Measurements from ENCODE around the gene GGT7.

GGT7 gene

DNA sequence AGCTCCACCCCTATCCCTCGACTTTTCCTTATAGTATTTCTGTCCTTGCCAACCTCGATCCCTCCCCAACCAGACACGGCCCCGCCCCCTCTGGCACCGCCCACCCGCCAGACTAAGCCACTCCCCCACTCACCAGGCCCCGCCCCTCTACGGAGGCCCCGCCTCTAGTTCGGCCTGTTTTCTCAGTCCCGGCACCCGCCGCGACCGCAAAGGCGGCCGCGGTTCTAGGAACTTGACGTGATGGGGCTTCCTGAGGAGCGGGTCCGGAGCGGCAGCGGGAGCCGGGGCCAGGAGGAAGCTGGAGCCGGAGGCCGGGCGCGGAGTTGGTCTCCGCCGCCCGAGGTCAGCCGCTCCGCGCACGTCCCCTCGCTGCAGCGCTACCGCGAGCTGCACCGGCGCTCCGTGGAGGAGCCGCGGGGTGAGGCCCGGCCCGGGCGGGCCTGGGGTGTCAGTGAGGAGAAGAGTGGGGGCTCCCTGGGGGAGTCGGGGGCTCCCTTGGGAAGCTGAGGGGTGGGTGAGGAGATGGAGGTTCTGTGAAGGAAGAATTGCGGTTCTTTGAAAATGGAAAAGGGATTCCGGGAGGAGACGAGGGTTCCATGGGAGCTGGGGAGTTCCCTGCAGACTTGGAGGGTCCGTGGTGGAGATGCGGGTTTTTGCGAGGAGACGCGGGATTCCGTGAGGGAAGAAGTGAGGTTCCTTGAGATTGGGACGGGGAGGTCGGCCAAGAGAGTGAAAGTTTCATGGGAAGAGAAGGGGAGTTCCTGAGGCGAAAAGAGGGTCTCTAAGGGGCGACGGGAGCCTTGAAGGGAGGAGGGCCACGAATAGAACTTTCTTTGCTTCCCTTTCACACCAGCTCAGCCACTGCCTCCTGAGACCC is 4.0 kb upstream of the GGT7 start, which contains the start of gene ACSS2 (continued):
- TF ChIP-seq, protein P1, sequence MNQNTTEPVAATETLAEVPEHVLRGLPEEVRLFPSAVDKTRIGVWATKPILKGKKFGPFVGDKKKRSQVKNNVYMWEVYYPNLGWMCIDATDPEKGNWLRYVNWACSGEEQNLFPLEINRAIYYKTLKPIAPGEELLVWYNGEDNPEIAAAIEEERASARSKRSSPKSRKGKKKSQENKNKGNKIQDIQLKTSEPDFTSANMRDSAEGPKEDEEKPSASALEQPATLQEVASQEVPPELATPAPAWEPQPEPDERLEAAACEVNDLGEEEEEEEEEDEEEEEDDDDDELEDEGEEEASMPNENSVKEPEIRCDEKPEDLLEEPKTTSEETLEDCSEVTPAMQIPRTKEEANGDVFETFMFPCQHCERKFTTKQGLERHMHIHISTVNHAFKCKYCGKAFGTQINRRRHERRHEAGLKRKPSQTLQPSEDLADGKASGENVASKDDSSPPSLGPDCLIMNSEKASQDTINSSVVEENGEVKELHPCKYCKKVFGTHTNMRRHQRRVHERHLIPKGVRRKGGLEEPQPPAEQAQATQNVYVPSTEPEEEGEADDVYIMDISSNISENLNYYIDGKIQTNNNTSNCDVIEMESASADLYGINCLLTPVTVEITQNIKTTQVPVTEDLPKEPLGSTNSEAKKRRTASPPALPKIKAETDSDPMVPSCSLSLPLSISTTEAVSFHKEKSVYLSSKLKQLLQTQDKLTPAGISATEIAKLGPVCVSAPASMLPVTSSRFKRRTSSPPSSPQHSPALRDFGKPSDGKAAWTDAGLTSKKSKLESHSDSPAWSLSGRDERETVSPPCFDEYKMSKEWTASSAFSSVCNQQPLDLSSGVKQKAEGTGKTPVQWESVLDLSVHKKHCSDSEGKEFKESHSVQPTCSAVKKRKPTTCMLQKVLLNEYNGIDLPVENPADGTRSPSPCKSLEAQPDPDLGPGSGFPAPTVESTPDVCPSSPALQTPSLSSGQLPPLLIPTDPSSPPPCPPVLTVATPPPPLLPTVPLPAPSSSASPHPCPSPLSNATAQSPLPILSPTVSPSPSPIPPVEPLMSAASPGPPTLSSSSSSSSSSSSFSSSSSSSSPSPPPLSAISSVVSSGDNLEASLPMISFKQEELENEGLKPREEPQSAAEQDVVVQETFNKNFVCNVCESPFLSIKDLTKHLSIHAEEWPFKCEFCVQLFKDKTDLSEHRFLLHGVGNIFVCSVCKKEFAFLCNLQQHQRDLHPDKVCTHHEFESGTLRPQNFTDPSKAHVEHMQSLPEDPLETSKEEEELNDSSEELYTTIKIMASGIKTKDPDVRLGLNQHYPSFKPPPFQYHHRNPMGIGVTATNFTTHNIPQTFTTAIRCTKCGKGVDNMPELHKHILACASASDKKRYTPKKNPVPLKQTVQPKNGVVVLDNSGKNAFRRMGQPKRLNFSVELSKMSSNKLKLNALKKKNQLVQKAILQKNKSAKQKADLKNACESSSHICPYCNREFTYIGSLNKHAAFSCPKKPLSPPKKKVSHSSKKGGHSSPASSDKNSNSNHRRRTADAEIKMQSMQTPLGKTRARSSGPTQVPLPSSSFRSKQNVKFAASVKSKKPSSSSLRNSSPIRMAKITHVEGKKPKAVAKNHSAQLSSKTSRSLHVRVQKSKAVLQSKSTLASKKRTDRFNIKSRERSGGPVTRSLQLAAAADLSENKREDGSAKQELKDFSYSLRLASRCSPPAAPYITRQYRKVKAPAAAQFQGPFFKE (tag by site-specific recombination; IDR thresholded peaks at IDR 0.05; ENCODE audit: borderline replicate concordance), result no peak
- peak; percentile 86 for TF ChIP-seq SP3 (tag by site-specific recombination; IDR thresholded peaks at IDR 0.05)
- TF ChIP-seq ZBTB20 (tag by site-specific recombination; IDR thresholded peaks at IDR 0.05), result peak; percentile 10; the same call in 1 of the 2 replicates

GRCh38 chr20:34875642-34876405 is 3.2 kb upstream of the GGT7 start:
- CTCF ChIA-PET, result interaction anchor here (0.6 to 4.4 kb wide), 18 partner anchors 10 to 332 kb away, joined by 3 to 40 read pairs (median 3); partner anchors contain the start of genes GSS and MYH7B
- Histone ChIP-seq H3K9me3 (ENCODE audit: control insufficient read depth, insufficient read depth, low read depth, low read length) (no peaks in the 10 kb centered on the region), H3K4me3 (ENCODE audit: low read depth, low read length) (peak overlapping the region; percentile 16), H3K4me1 (ENCODE audit: control insufficient read depth, insufficient read depth, low read length) (peaks cover 5% of the 10 kb centered on the region), H3K36me3 (ENCODE audit: control insufficient read depth in 2 of 2, insufficient read depth in 1 of 2, low read length in 2 of 2) (no peaks in the 10 kb centered on the region), H3K27ac (ENCODE audit: extremely low read depth, low read depth, low read length) (no peak overlapping the region)
- POLR2A ChIA-PET, result interaction anchor here (0.5 to 2.1 kb wide), 14 partner anchors 8 to 1195 kb away, joined by 3 to 13 read pairs (median 3); partner anchors contain the start of genes GSS, MMP24OS and MYH7B
- TF ChIP-seq WT1 (tag by site-specific recombination; IDR thresholded peaks at IDR 0.05) (peak; percentile 71), ZNF174 (tag by site-specific recombination; IDR thresholded peaks at IDR 0.05) (no peak), ZSCAN4 (tag by site-specific recombination; IDR thresholded peaks at IDR 0.05) (no peak), ZNF341 (tag by site-specific recombination; IDR thresholded peaks at IDR 0.05; ENCODE audit: low read depth) (no peak; the same call in 1 of the 2 replicates), ZNF423 (tag by site-specific recombination; IDR thresholded peaks at IDR 0.05) (no peak), ZNF707 (tag by site-specific recombination; IDR thresholded peaks at IDR 0.05) (no peak), ZNF777 (tag by site-specific recombination; IDR thresholded peaks at IDR 0.05; ENCODE audit: borderline replicate concordance) (no peak), SP3 (tag by site-specific recombination; IDR thresholded peaks at IDR 0.05) (peak; percentile 98), ZEB2 (tag by site-specific recombination; IDR thresholded peaks at IDR 0.05) (0 out of 2 replicates have a peak, but pooled peaks have one; percentile 6), ZNF433 (tag by site-specific recombination; IDR thresholded peaks at IDR 0.05; ENCODE audit: low read depth) (no peak), ZNF138 (tag by site-specific recombination; IDR thresholded peaks at IDR 0.05; ENCODE audit: borderline replicate concordance) (no peak), ZIC2 (tag by site-specific recombination; IDR thresholded peaks at IDR 0.05) (no peak), ZFP41 (tag by site-specific recombination; IDR thresholded peaks at IDR 0.05; ENCODE audit: borderline replicate concordance) (no peak), ZNF549 (tag by site-specific recombination; IDR thresholded peaks at IDR 0.05) (no peak), KLF9 (tag by site-specific recombination; IDR thresholded peaks at IDR 0.05; ENCODE audit: low read depth) (peak; percentile 97), KLF8 (tag by site-specific recombination; IDR thresholded peaks at IDR 0.05) (peak; percentile 65; the same call in 1 of the 2 replicates), MZF1 (tag by site-specific recombination; IDR thresholded peaks at IDR 0.05; ENCODE audit: borderline replicate concordance) (no peak), ZNF600 (tag by site-specific recombination; IDR thresholded peaks at IDR 0.05) (no peak; the same call in 1 of the 2 replicates), PATZ1 (tag by site-specific recombination; IDR thresholded peaks at IDR 0.05) (peak; percentile 75; the same call in 1 of the 2 replicates), KLF7 (tag by site-specific recombination; IDR thresholded peaks at IDR 0.05; ENCODE audit: borderline replicate concordance) (peak; percentile 60; the same call in 1 of the 2 replicates)
- TF ChIP-seq, protein P2, sequence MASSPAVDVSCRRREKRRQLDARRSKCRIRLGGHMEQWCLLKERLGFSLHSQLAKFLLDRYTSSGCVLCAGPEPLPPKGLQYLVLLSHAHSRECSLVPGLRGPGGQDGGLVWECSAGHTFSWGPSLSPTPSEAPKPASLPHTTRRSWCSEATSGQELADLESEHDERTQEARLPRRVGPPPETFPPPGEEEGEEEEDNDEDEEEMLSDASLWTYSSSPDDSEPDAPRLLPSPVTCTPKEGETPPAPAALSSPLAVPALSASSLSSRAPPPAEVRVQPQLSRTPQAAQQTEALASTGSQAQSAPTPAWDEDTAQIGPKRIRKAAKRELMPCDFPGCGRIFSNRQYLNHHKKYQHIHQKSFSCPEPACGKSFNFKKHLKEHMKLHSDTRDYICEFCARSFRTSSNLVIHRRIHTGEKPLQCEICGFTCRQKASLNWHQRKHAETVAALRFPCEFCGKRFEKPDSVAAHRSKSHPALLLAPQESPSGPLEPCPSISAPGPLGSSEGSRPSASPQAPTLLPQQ (tag by site-specific recombination; IDR thresholded peaks at IDR 0.05), result peak; percentile 98

All from HEK293 (cell line).